Stimulated activated CD4-positive, alpha-beta T cell treated with anti-CD3 and anti-CD28 coated beads, Interleukin-4, amount 100 ng/mL, for 48 hours (primary cell): ENCODE measurements around the gene TEX53.

Experiments used
- DNase-seq, 2 donors: peaks; one replicate each; pipeline ENCODE4 v3.0.0-alpha.2; 2020; ENCODE audit warnings: low read depth in 2 of 2

The TEX53 gene

GRCh38 chr9:114680259-114681001, 22.8 kb upstream of the TEX53 start:
- DNase-seq, result no peak

- no peak for DNase-seq
These were observed 21.2 kb upstream of the TEX53 start for GRCh38 chr9:114678795-114679194.

DNA sequence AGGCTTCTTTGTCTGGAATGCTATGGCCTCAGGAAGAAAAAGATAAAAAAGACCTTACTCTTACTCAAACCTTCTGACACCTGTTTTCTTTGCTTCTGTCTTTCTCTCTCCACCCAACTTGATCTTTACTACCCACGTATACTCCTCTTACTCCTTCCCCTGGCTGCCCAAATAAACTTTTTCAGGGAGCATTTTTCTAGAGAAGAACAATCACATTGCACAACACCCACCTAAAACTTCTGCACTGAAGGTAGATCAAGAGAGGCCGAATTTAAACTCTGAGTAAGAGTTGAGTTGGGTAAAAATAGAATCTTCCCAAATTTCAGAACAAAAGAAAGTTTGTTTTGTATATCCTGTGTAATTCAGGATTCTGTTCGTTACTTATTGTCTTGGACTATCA, 20.5 kb upstream of the TEX53 start:
- DNase-seq, result no peak

DNA sequence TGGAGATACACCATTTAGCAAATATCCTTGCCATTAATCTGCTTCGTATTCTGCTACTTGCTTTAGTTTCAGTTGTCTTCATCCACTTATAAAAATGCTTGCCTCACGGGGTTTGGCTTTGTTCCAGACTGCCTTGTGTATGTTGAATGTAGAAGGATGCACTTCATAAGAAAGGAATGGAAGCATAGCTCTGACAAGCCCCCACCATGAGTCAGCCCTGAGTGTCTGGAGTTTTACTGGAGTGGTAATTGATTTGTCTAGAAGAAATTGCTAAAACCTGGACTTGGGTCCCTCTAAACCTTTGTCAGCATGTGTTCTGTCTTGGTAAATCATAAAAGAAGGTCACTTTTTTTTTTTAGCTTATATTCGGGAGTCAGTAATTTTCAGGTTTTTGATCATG, 19.8 kb upstream of the TEX53 start:
- DNase-seq, result no peak

DNA sequence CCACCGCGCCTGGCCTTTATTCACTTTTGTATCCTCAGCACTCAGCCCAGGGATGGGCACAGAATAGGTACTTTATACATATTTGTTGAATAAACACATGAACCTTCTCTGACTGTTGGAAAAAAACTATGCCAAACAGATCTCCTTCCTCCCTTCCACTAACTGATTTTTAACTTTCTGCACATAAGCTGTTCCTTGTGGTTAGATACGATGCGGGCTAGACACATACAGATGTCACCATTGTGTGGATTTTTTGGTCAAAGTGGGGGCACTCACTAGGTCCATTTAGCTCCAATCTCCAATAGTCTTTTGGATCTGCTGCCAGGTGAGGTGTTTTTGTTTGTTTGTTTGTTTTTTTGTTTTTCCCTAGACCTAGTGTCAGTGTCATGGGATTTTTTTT, 19.3 kb upstream of the TEX53 start:
- DNase-seq, result no peak

- DNase-seq, result no peak
These were observed 17.4 kb upstream of the TEX53 start for GRCh38 chr9:114674798-114675540.

GRCh38 chr9:114674076-114674797, 16.6 kb upstream of the TEX53 start:
- DNase-seq, result no peak

DNA sequence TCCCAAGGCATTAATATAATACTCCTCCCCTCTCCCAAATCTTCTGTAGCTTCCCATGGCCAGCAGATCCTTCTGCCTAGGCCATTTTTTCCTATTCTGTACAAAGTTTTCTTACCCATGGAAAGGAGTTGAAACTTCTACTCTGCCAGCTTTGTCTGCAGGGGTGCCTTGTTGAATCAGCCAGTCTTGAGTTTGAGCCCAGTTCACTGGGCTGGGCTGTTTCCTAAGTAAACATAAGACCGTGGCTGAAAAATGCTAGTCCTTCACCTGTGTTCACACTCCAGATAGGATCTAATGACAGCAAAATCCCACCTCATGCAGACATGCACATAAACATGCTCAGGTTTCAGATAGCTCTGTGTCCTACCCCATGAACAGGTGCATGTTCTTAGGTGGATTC, 14.0 kb upstream of the TEX53 start:
- no peak for DNase-seq

- DNase-seq, result no peak
These were observed 12.4 kb upstream of the TEX53 start for GRCh38 chr9:114669961-114670360.

- DNase-seq, result no peak
These were observed 10.5 kb upstream of the TEX53 start for GRCh38 chr9:114668146-114668545.

DNA sequence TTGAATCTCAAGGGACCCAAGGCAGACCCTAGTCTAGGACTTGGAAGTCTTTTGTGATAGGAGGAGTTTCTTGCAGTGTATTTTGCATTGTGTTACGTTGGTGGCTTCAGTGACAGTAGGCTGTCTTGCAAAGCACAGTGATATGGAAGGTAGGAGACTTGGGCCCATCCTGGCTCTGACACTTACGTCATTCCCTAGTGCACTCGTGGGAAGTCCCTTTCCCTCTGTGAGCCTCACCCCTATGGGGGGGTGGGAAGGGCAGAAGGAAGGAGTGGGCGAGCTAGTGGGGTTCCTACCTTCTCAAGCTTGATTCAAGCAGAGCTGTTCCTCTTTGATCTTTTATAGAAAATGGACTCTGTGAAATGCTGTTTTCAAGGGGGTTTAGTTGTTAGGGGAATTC, 9.2 kb upstream of the TEX53 start:
- DNase-seq, result no peak

- DNase-seq, result no peak
These were observed 8.8 kb upstream of the TEX53 start for GRCh38 chr9:114666401-114666800.

GRCh38 chr9:114664181-114664580, 6.6 kb upstream of the TEX53 start:
- no peak for DNase-seq

GRCh38 chr9:114662081-114662989, 4.7 kb upstream of the TEX53 start:
- DNase-seq, result peak; percentile 59 to 63

GRCh38 chr9:114656301-114656700, 1.3 kb downstream of the TEX53 start:
- DNase-seq, result no peak

DNA sequence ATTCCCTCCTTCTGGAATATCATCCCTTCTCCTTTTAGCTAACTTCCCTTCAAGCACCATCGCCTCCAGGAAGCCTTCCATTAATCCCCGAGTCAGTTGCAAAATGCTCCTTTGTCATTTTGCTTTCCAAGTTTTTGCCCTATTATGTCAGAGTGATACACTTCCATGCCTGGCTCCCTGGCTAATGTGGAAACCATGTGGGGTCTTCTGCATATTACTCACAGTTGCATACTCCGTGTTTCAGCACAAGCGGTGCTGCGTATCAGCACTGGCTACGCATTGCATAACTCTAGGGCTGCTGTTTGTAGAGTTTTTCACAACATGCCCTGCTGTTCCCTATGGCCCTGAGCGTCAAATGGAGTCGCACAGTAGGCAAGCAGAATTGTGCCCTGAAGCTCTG, 1.9 kb downstream of the TEX53 start:
- DNase-seq, result no peak

GRCh38 chr9:114653556-114654159, 3.9 kb downstream of the TEX53 start:
- DNase-seq, result peak; percentile 69 to 79

GRCh38 chr9:114652776-114653555, 4.6 kb downstream of the TEX53 start:
- DNase-seq, result no peak

DNA sequence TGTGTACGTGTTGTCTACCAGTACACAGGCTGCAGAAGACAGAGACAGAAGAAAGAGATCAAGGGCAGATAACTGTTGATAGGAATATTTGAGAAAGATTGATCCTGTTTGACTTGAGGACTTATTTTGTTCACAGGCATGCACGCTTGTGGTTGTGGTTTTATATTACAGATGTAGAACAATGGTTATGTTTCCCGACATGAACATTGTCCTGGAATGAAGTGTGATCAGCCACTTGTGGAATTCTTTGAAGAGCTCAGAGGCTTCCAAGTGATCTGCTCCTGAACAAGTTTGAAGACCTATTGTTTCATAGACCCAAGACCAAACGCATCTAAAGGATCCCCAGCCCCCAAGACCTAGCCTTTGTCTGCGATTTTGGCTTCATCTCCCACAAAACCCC, 13.7 kb downstream of the TEX53 start:
- DNase-seq, result no peak

DNA sequence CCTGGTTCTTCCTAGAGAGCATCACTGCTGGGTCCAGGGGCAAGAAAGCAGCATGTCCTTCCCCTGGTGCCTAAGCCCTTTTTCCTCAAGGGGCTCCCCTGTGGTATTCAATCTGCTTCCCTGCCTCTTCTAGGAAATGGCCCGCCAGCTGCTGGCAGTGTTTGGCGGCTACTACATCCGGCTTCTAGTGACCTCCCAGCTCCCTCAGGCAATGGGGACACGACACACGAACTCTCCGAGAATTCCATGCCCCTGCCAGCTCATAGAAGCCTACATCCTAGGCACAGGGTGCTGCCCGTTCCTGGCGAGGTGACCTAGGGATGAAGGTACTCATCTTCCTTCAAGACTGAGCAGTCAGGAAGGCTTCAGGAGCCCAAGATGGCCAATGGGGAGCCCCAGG, 14.6 kb downstream of the TEX53 start:
- DNase-seq, result no peak

DNA sequence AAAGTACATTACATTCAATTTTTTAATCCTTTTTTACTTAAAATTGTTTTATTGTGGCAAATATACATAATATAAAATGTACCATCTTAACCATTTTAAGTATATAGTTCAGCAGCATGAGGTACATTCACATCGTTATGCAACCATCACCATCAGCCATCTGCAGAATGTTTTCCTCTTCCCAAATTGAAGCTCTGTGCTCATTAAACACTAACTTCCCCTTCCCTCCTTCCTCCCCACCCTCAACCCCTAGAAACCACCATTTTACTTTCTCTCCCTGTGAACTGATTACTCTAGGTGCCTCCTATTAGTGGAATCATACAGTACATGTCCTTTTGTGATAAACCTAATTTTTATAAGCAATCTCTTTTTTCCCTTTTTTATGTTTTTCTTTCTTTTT, 15.6 kb downstream of the TEX53 start:
- DNase-seq, result no peak
